H1 (cell line): Measurements from ENCODE around the gene DDB1.

Source experiments
- CHD2 ChIP-seq: IDR thresholded peaks from 2 replicates; pipeline ENCODE4 v1.6.1; 2012; ENCODE audit warnings: low read length, improper control_type of control experiment
- CTCF ChIP-seq, 3 experiments: IDR thresholded peaks; 1 replicate in 2 of 3; 2 replicates in 1 of 3; pipeline versions ENCODE4 v1.5.1 to v1.6.1; 2011; ENCODE audit warnings: low read length in 3 of 3, mild to moderate bottlenecking in 3 of 3, inconsistent platforms in 2 of 3, low read depth in 1 of 3, moderate library complexity in 1 of 3; ENCODE audit not compliant: insufficient read depth in 1 of 3; ENCODE audit errors: control extremely low read depth in 1 of 3
- EP300 ChIP-seq, 2 experiments: IDR thresholded peaks; 1 replicate in 1 of 2; 2 replicates in 1 of 2; pipeline ENCODE4 v1.6.1; 2011 to 2012; ENCODE audit warnings: low read depth in 2 of 2, low read length in 2 of 2, mild to moderate bottlenecking in 2 of 2, borderline replicate concordance in 1 of 2, inconsistent platforms in 1 of 2, moderate library complexity in 1 of 2
- FOSL1 ChIP-seq: IDR thresholded peaks from 2 replicates; pipeline ENCODE4 v1.6.1; 2011; ENCODE audit warnings: mild to moderate bottlenecking, low read depth, low read length, moderate library complexity; ENCODE audit not compliant: insufficient read depth
- KDM4A ChIP-seq: IDR thresholded peaks from one replicate; pipeline ENCODE4 v1.7.1; 2012; ENCODE audit warnings: low read depth, mild to moderate bottlenecking, moderate library complexity, low read length, inconsistent platforms; ENCODE audit not compliant: severe bottlenecking
- POLR2A ChIP-seq, 2 experiments: IDR thresholded peaks; 1 replicate in 1 of 2; 2 replicates in 1 of 2; pipeline ENCODE4 v1.6.1; 2011; ENCODE audit warnings: low read depth in 2 of 2, low read length in 2 of 2, mild to moderate bottlenecking in 2 of 2; ENCODE audit errors: control extremely low read depth in 1 of 2
- SIN3A ChIP-seq, 2 experiments: IDR thresholded peaks in 1 of 2; conservative IDR thresholded peaks in 1 of 2; 2 replicates each; pipeline ENCODE4 v1.6.1; 2011 to 2012; ENCODE audit warnings: low read length in 2 of 2, improper control_type of control experiment in 1 of 2, low read depth in 1 of 2, mild to moderate bottlenecking in 1 of 2

GRCh38 chr11:61275191-61275590 lies 57.7 kb downstream of the DDB1 start:
- no peak for TF ChIP-seq SIN3A (conservative IDR thresholded peaks at IDR 0.05 in 1 of 2, IDR thresholded peaks at IDR 0.05 in 1 of 2; ENCODE audit: low read depth in 1 of 2, low read length in 2 of 2)
- no peak for TF ChIP-seq EP300 (IDR thresholded peaks at IDR 0.05; ENCODE audit: borderline replicate concordance in 1 of 2, low read depth in 2 of 2, low read length in 2 of 2)
- TF ChIP-seq KDM4A: no peak
- no peak for TF ChIP-seq CHD2
- TF ChIP-seq CTCF (IDR thresholded peaks at IDR 0.05; ENCODE audit: control extremely low read depth in 1 of 3, insufficient read depth in 1 of 3, low read depth in 1 of 3, low read length in 3 of 3): no peak
- TF ChIP-seq POLR2A (IDR thresholded peaks at IDR 0.05; ENCODE audit: control extremely low read depth in 1 of 2, low read depth in 2 of 2, low read length in 2 of 2): no peak
- no peak for TF ChIP-seq FOSL1
